Measurements from ENCODE around the gene GNB2. TPM values are rescaled to one million over a fixed set of nuclear protein-coding genes. Genes with fewer than 3 reads are reported as not detected.

GNB2 gene
- total and polyA plus RNA-seq, 4 donors = 37.6 to 133 (median 73.2) TPM

DNA sequence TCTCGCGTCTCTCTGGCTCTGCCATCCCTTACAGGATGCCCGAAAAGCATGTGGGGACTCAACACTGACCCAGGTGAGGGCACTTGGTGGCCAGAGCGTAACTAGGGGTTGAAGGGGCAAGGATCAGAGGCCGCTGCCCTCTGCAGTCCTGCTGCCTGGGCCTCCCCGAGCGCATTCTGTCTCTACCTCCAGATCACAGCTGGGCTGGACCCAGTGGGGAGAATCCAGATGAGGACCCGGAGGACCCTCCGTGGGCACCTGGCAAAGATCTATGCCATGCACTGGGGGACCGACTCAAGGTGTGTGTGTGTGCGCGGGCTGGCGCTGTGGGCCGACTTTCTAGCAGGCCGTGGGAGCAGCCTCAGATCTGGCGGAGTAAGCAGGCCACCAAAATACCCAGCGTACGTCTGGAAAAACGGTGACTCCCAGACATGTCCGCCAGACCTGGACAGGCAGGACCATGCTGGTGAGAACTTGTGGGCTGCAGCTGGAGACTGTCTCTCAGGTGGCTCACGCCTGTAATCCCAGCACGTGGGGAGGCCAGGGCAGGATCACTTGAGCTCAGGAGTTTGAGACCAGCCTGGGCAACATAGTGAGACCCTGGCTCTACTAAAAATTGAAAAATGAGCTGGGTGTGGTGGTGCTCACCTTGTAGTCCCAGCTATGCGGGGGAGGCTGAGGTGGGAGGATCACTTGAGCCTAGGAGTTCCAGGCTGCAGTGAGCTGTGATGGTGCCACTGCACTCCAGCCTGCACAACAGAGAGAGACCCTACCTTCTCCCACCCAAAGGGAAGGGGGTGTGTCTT, 3.2 kb downstream of the GNB2 start:
- no peak overlapping the region for H3K4me3 ChIP-seq (ENCODE audit: low read depth in 1 of 3, low read length in 3 of 3)
- TF ChIP-seq NR2F2 (IDR thresholded peaks at IDR 0.05) (peak; percentile 15), RXRA (IDR thresholded peaks at IDR 0.05) (peak; percentile 55 to 58), HNF4A (conservative IDR thresholded peaks at IDR 0.05) (peak; percentile 56 to 61), HNF4G (IDR thresholded peaks at IDR 0.05) (no peak)
- H3K4me1 ChIP-seq (ENCODE audit: control insufficient read depth in 4 of 4, insufficient read depth in 4 of 4, low read length in 3 of 4) = peaks cover 0 to 12% (median 8%) of the 10 kb centered on the region in 4 donors
- H3K9ac ChIP-seq (ENCODE audit: low read depth in 1 of 2, low read length in 2 of 2) = no peak overlapping the region
- peaks cover 13 to 34% (median 15%) of the 10 kb centered on the region in 4 donors for H3K36me3 ChIP-seq (ENCODE audit: control insufficient read depth in 4 of 4, insufficient read depth in 3 of 4, low read depth in 1 of 4, low read length in 3 of 4)
- DNase-seq (ENCODE audit: low spot score) = no peak
- no peaks in the 10 kb centered on the region for H3K27me3 ChIP-seq (ENCODE audit: control insufficient read depth in 4 of 4, insufficient read depth in 4 of 4, low read length in 3 of 4)
- H3K27ac ChIP-seq (ENCODE audit: low read depth in 1 of 2, low read length in 2 of 2) = peak overlapping the region; percentile 94 to 100
- H3K9me3 ChIP-seq (ENCODE audit: control insufficient read depth in 4 of 4, low read length in 3 of 4) = no peaks in the 10 kb centered on the region
- 73% methylated on average over 23 of the region's 23 CpGs for WGBS

DNA sequence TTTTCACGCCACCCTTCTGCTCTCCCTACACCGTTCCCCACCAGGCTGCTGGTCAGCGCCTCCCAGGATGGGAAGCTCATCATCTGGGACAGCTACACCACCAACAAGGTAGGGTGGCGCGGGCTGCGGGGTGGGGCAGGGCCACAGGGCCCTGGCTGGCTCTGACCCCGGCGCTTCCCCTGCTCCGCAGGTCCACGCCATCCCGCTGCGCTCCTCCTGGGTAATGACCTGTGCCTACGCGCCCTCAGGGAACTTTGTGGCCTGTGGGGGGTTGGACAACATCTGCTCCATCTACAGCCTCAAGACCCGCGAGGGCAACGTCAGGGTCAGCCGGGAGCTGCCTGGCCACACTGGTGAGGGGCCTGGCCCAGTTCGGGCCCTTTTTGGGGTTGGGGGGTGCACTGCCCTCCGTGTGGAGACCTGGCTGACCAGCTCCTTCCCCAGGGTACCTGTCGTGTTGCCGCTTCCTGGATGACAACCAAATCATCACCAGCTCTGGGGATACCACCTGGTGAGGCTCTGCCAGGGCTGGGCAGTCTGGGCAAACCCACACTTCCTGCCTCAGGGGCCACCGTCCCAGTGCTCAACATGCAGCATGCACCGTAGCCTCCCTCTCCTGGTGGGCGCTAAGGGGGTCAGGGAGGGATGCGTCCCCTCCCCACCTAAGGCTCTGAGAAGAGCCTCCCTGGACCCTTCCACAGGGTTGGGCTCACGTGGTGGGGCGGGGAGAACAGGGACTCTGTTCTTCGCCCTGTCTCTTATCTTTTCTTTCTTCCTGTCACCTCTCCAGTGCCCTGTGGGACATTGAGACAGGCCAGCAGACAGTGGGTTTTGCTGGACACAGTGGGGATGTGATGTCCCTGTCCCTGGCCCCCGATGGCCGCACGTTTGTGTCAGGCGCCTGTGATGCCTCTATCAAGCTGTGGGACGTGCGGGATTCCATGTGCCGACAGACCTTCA, 4.0 kb downstream of the GNB2 start:
- no peak overlapping the region for H3K27ac ChIP-seq (ENCODE audit: low read depth in 1 of 2, low read length in 2 of 2)
- no peaks in the 10 kb centered on the region for H3K27me3 ChIP-seq (ENCODE audit: control insufficient read depth in 4 of 4, insufficient read depth in 4 of 4, low read length in 3 of 4)
- WGBS = 92% methylated on average over 36 of the region's 36 CpGs
- TF ChIP-seq, protein P1, sequence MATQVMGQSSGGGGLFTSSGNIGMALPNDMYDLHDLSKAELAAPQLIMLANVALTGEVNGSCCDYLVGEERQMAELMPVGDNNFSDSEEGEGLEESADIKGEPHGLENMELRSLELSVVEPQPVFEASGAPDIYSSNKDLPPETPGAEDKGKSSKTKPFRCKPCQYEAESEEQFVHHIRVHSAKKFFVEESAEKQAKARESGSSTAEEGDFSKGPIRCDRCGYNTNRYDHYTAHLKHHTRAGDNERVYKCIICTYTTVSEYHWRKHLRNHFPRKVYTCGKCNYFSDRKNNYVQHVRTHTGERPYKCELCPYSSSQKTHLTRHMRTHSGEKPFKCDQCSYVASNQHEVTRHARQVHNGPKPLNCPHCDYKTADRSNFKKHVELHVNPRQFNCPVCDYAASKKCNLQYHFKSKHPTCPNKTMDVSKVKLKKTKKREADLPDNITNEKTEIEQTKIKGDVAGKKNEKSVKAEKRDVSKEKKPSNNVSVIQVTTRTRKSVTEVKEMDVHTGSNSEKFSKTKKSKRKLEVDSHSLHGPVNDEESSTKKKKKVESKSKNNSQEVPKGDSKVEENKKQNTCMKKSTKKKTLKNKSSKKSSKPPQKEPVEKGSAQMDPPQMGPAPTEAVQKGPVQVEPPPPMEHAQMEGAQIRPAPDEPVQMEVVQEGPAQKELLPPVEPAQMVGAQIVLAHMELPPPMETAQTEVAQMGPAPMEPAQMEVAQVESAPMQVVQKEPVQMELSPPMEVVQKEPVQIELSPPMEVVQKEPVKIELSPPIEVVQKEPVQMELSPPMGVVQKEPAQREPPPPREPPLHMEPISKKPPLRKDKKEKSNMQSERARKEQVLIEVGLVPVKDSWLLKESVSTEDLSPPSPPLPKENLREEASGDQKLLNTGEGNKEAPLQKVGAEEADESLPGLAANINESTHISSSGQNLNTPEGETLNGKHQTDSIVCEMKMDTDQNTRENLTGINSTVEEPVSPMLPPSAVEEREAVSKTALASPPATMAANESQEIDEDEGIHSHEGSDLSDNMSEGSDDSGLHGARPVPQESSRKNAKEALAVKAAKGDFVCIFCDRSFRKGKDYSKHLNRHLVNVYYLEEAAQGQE (IDR thresholded peaks at IDR 0.05) = no peak
- TF ChIP-seq NR2F2 (IDR thresholded peaks at IDR 0.05) = no peak
- TF ChIP-seq JUND (IDR thresholded peaks at IDR 0.05) = no peak
- TF ChIP-seq FOXA1 (IDR thresholded peaks at IDR 0.05) = no peak
- no peak for TF ChIP-seq FOXA2 (IDR thresholded peaks at IDR 0.05)
- TF ChIP-seq, protein P2, sequence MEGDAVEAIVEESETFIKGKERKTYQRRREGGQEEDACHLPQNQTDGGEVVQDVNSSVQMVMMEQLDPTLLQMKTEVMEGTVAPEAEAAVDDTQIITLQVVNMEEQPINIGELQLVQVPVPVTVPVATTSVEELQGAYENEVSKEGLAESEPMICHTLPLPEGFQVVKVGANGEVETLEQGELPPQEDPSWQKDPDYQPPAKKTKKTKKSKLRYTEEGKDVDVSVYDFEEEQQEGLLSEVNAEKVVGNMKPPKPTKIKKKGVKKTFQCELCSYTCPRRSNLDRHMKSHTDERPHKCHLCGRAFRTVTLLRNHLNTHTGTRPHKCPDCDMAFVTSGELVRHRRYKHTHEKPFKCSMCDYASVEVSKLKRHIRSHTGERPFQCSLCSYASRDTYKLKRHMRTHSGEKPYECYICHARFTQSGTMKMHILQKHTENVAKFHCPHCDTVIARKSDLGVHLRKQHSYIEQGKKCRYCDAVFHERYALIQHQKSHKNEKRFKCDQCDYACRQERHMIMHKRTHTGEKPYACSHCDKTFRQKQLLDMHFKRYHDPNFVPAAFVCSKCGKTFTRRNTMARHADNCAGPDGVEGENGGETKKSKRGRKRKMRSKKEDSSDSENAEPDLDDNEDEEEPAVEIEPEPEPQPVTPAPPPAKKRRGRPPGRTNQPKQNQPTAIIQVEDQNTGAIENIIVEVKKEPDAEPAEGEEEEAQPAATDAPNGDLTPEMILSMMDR (IDR thresholded peaks at IDR 0.05; ENCODE audit: low read depth, low read length, missing input control) = no peak
- no peak for TF ChIP-seq GABPA (IDR thresholded peaks at IDR 0.05 in 1 of 2, conservative IDR thresholded peaks at IDR 0.05 in 1 of 2)
- TF ChIP-seq, protein P3, sequence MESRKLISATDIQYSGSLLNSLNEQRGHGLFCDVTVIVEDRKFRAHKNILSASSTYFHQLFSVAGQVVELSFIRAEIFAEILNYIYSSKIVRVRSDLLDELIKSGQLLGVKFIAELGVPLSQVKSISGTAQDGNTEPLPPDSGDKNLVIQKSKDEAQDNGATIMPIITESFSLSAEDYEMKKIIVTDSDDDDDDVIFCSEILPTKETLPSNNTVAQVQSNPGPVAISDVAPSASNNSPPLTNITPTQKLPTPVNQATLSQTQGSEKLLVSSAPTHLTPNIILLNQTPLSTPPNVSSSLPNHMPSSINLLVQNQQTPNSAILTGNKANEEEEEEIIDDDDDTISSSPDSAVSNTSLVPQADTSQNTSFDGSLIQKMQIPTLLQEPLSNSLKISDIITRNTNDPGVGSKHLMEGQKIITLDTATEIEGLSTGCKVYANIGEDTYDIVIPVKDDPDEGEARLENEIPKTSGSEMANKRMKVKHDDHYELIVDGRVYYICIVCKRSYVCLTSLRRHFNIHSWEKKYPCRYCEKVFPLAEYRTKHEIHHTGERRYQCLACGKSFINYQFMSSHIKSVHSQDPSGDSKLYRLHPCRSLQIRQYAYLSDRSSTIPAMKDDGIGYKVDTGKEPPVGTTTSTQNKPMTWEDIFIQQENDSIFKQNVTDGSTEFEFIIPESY (IDR thresholded peaks at IDR 0.05) = no peak
- TF ChIP-seq SP1 (IDR thresholded peaks at IDR 0.05) = no peak
- no peak for TF ChIP-seq TAF1 (conservative IDR thresholded peaks at IDR 0.05)
- no peaks in the 10 kb centered on the region for H3K9me3 ChIP-seq (ENCODE audit: control insufficient read depth in 4 of 4, low read length in 3 of 4)
- H3K36me3 ChIP-seq (ENCODE audit: control insufficient read depth in 4 of 4, insufficient read depth in 3 of 4, low read depth in 1 of 4, low read length in 3 of 4) = peaks cover 13 to 43% (median 18%) of the 10 kb centered on the region in 4 donors
- H3K9ac ChIP-seq (ENCODE audit: low read depth in 1 of 2, low read length in 2 of 2) = no peak overlapping the region
- no peak overlapping the region for H3K4me3 ChIP-seq (ENCODE audit: low read depth in 1 of 3, low read length in 3 of 3)
- no peak for DNase-seq (ENCODE audit: low spot score)
- H3K4me1 ChIP-seq (ENCODE audit: control insufficient read depth in 4 of 4, insufficient read depth in 4 of 4, low read length in 3 of 4) = peaks cover 0 to 12% (median 8%) of the 10 kb centered on the region in 4 donors

All from liver (tissue), 9 donors.